Measurements from ENCODE around the gene PPP2R5C.

DNA sequence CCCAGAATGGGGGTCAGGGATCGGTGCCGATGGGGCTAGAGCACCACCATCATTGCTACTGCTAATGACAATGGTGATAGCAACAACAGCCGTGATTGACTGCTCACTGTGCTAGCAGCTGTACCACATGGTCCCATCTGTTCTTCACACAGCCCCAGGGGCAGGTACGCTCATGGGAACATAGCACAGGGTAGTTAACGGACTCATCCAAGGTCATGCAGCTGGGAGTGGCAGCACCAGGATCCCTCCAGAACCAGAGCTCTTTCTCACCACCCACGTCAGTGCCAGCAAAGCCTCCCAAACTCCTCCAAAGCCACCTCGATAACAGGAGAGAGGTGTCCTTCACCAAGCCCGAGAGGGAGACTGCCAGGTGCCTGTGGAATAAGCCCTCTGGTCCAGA lies 191.6 kb downstream of the PPP2R5C start:
- TF ChIP-seq, protein P1, sequence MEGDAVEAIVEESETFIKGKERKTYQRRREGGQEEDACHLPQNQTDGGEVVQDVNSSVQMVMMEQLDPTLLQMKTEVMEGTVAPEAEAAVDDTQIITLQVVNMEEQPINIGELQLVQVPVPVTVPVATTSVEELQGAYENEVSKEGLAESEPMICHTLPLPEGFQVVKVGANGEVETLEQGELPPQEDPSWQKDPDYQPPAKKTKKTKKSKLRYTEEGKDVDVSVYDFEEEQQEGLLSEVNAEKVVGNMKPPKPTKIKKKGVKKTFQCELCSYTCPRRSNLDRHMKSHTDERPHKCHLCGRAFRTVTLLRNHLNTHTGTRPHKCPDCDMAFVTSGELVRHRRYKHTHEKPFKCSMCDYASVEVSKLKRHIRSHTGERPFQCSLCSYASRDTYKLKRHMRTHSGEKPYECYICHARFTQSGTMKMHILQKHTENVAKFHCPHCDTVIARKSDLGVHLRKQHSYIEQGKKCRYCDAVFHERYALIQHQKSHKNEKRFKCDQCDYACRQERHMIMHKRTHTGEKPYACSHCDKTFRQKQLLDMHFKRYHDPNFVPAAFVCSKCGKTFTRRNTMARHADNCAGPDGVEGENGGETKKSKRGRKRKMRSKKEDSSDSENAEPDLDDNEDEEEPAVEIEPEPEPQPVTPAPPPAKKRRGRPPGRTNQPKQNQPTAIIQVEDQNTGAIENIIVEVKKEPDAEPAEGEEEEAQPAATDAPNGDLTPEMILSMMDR (IDR thresholded peaks at IDR 0.05), result no peak
- no peak for TF ChIP-seq POLR2A (IDR thresholded peaks at IDR 0.05)
